Trophoblast cell (in vitro differentiated cells and primary cell): ENCODE data around the gene DBI.

Experiments used
- DNase-seq, 2 donors: peaks; one replicate each; pipeline ENCODE4 v3.0.0-alpha.2; 2016
- H2AFZ ChIP-seq: 2 replicates; pipeline ENCODE4 v1.6.1; 2013; ENCODE audit warnings: low read length, moderate library complexity, mild to moderate bottlenecking; ENCODE audit not compliant: insufficient read depth, poor library complexity
- H2AK5ac ChIP-seq: 2 replicates; pipeline ENCODE4 v1.6.1; 2013; ENCODE audit warnings: mild to moderate bottlenecking, low read length
- H2BK120ac ChIP-seq: 2 replicates; pipeline ENCODE4 v1.6.1; 2013; ENCODE audit warnings: low read length, mild to moderate bottlenecking, moderate library complexity; ENCODE audit not compliant: insufficient read depth, poor library complexity
- H2BK12ac ChIP-seq: 2 replicates; pipeline ENCODE4 v1.6.1; 2013; ENCODE audit warnings: mild to moderate bottlenecking, low read length, moderate library complexity
- H2BK5ac ChIP-seq: 2 replicates; pipeline ENCODE4 v1.6.1; 2013; ENCODE audit warnings: low read length, low read depth, moderate library complexity, mild to moderate bottlenecking; ENCODE audit not compliant: poor library complexity
- H3K14ac ChIP-seq: 2 replicates; pipeline ENCODE4 v1.6.1; 2013; ENCODE audit warnings: mild to moderate bottlenecking, low read length
- H3K18ac ChIP-seq: 2 replicates; pipeline ENCODE4 v1.6.1; 2013; ENCODE audit warnings: mild to moderate bottlenecking, low read length
- H3K23ac ChIP-seq: 2 replicates; pipeline ENCODE4 v1.6.1; 2013; ENCODE audit warnings: low read length
- H3K27ac ChIP-seq: 2 replicates; pipeline ENCODE4 v1.5.1; 2013; ENCODE audit warnings: low read depth, mild to moderate bottlenecking, inconsistent platforms, low read length, moderate library complexity
- H3K27me3 ChIP-seq: 2 replicates; pipeline ENCODE4 v1.6.1; 2013; ENCODE audit warnings: inconsistent platforms, mild to moderate bottlenecking, low read length, moderate library complexity; ENCODE audit not compliant: insufficient read depth
- H3K36me3 ChIP-seq, 2 experiments: 1 replicate in 1 of 2; 2 replicates in 1 of 2; pipeline ENCODE4 v1.6.1; 2013; ENCODE audit warnings: low read length in 2 of 2, mild to moderate bottlenecking in 2 of 2, moderate library complexity in 1 of 2; ENCODE audit not compliant: insufficient read depth in 2 of 2, control insufficient read depth in 1 of 2
- H3K4ac ChIP-seq: 2 replicates; pipeline ENCODE4 v1.6.1; 2013; ENCODE audit warnings: low read depth, mild to moderate bottlenecking, low read length, moderate library complexity
- H3K4me1 ChIP-seq, 2 experiments: 1 replicate in 1 of 2; 2 replicates in 1 of 2; pipeline ENCODE4 v1.6.1; 2013; ENCODE audit warnings: low read length in 2 of 2, mild to moderate bottlenecking in 2 of 2, moderate library complexity in 1 of 2; ENCODE audit not compliant: insufficient read depth in 2 of 2, control insufficient read depth in 1 of 2
- H3K4me2 ChIP-seq: 2 replicates; pipeline ENCODE4 v1.6.1; 2013; ENCODE audit warnings: inconsistent platforms, mild to moderate bottlenecking, low read length, moderate library complexity
- H3K4me3 ChIP-seq: 2 replicates; pipeline ENCODE4 v1.5.1; 2013; ENCODE audit warnings: mild to moderate bottlenecking, low read depth, low read length, inconsistent platforms
- H3K79me1 ChIP-seq: one replicate; pipeline ENCODE4 v1.6.1; 2013; ENCODE audit warnings: low read length
- H3K79me2 ChIP-seq: 2 replicates; pipeline ENCODE4 v1.6.1; 2013; ENCODE audit warnings: low read length, mild to moderate bottlenecking; ENCODE audit not compliant: control insufficient read depth, insufficient read depth, poor library complexity
- H3K9ac ChIP-seq: 2 replicates; pipeline ENCODE4 v1.6.1; 2013; ENCODE audit warnings: mild to moderate bottlenecking, low read length
- H3K9me3 ChIP-seq: 2 replicates; pipeline ENCODE4 v1.6.1; 2013; ENCODE audit warnings: low read depth, mild to moderate bottlenecking, control low read depth, inconsistent platforms, low read length; ENCODE audit not compliant: insufficient read depth
- H4K12ac ChIP-seq: 2 replicates; pipeline ENCODE4 v1.6.1; 2013; ENCODE audit warnings: low read depth, mild to moderate bottlenecking, low read length, moderate library complexity
- H4K8ac ChIP-seq: 2 replicates; pipeline ENCODE4 v1.6.1; 2013; ENCODE audit warnings: low read depth, mild to moderate bottlenecking, low read length, moderate library complexity
- H4K91ac ChIP-seq: one replicate; pipeline ENCODE4 v1.6.1; 2013; ENCODE audit warnings: low read depth, mild to moderate bottlenecking, low read length, moderate library complexity
- WGBS: extraction: QIAGEN DNeasy Blood & Tissue Kit; methylation state at CpG from one replicate; pipeline ENCODE4 v1.1.7; 2013; ENCODE audit warnings: missing lambda C conversion rate; ENCODE audit not compliant: insufficient read length, insufficient coverage; ENCODE audit errors: extremely low coverage; 5-methylcytosine and 5-hydroxymethylcytosine counted together

Gene DBI

DNA sequence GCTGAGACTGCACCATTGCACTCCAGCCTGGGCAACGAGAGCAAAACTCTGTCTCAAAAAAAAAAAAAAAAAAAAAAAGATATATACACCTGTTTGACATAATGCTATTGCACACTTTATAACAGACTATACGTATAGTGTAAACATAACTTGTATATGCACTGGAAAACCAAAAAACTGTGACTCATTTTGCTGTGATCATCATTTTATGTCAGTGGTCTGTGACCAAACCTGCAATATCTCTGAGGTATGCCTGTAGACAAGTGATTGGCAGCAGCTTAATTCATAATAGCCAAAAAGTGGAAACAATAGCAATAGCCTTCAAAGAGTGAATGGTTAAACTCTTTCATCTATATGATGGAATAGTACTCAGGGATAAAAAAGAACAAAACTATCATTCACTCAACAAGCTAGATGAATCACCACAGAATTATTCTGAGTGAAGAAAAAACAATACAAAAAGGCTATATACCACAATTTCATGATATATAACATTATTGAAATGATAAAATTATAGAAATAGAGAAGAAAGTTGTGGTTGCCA lies 6.3 kb upstream of the DBI start:
- H2BK5ac ChIP-seq, result no peak overlapping the region
- H2BK12ac ChIP-seq, result no peak overlapping the region
- H2AK5ac ChIP-seq, result no peak overlapping the region
- no peaks in the 10 kb centered on the region for H3K79me2 ChIP-seq
- H3K27me3 ChIP-seq, result no peaks in the 10 kb centered on the region
- H4K12ac ChIP-seq, result no peak overlapping the region
- no peaks in the 10 kb centered on the region for H3K9me3 ChIP-seq
- WGBS, result no CpG with 5 or more reads among the region's 2 CpGs
- H3K27ac ChIP-seq, result no peak overlapping the region
- H3K36me3 ChIP-seq, result no peaks in the 10 kb centered on the region
- H3K4me3 ChIP-seq, result no peak overlapping the region
- H3K23ac ChIP-seq, result no peak overlapping the region
- no peak overlapping the region for H3K18ac ChIP-seq
- no peak overlapping the region for H4K91ac ChIP-seq
- no peaks in the 10 kb centered on the region for H3K79me1 ChIP-seq
- no peak overlapping the region for H3K14ac ChIP-seq
- H3K4me1 ChIP-seq, result peaks cover under 1 to 2% of the 10 kb centered on the region in 2 experiments
- DNase-seq, result no peak
- no peak overlapping the region for H3K9ac ChIP-seq
- no peak overlapping the region for H3K4me2 ChIP-seq
- no peak overlapping the region for H2BK120ac ChIP-seq
- no peak overlapping the region for H2AFZ ChIP-seq
- no peak overlapping the region for H3K4ac ChIP-seq
- H4K8ac ChIP-seq, result no peak overlapping the region

DNA sequence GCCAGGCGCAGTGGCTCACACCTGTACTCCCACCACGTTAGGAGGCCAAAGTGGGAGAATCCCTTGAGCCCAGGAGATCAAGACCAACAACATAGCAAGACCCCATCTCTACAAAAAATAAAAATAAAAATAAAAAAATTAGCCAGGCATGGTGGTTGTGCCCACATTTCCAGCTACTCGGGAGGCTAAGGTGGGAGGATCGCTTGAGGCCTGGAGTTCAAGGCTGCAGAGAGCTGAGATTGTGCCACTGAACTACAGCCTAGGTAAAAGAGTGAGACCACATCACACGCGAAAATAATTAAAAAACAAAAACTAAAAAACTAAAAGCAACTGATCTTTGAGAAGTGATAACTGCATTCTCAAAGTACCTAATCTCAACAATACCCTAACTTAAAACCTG lies 2.0 kb upstream of the DBI start:
- no CpG with 5 or more reads among the region's 6 CpGs for WGBS
- H3K79me2 ChIP-seq, result peaks cover 15% of the 10 kb centered on the region

DNA sequence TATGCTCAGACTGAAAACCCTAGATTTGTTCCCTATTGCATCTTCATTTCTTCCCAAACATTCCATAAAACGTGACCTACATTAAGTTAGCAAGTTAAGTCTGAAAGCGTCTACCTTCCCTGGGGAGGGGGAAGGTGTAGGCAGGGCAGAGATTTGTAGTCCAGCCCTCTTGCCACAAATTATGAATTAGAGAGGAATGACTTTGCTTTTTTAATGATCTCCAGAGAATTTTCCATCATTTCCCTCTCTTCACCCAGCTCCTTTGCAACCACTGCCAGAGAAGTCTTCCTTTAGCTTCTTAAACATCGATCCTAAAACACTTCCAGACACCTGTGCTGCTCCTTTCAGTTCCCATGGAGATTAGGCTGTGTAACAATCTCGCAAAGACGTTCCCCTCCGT lies 1.3 kb upstream of the DBI start:
- no peak overlapping the region for H2BK12ac ChIP-seq
- no peak overlapping the region for H3K27ac ChIP-seq
- peak overlapping the region; percentile 56 for H3K4me2 ChIP-seq
- no peak overlapping the region for H3K9ac ChIP-seq
- H3K27me3 ChIP-seq, result no peaks in the 10 kb centered on the region
- H4K8ac ChIP-seq, result no peak overlapping the region
- no peak overlapping the region for H2BK5ac ChIP-seq
- H4K12ac ChIP-seq, result no peak overlapping the region
- peaks cover 15% of the 10 kb centered on the region for H3K79me2 ChIP-seq
- H4K91ac ChIP-seq, result no peak overlapping the region
- H2BK120ac ChIP-seq, result no peak overlapping the region
- H3K79me1 ChIP-seq, result peaks cover 16% of the 10 kb centered on the region
- H3K36me3 ChIP-seq, result peaks cover 9 to 14% of the 10 kb centered on the region in 2 experiments
- no peak overlapping the region for H2AFZ ChIP-seq
- H3K4me3 ChIP-seq, result no peak overlapping the region
- H3K14ac ChIP-seq, result no peak overlapping the region
- no peak overlapping the region for H3K18ac ChIP-seq
- peak overlapping the region; percentile 24 for H3K4ac ChIP-seq
- no peak overlapping the region for H3K23ac ChIP-seq
- no CpG with 5 or more reads among the region's 6 CpGs for WGBS
- no peak for DNase-seq
- no peak overlapping the region for H2AK5ac ChIP-seq
- peaks cover 8 to 16% of the 10 kb centered on the region in 2 experiments for H3K4me1 ChIP-seq
- H3K9me3 ChIP-seq, result no peaks in the 10 kb centered on the region

More for the DNA sequence above, 2.0 kb upstream of the DBI start:
- H2AK5ac ChIP-seq, result no peak overlapping the region
- H3K9ac ChIP-seq, result no peak overlapping the region
- H3K14ac ChIP-seq, result no peak overlapping the region
- no peak overlapping the region for H2BK120ac ChIP-seq
- no peak overlapping the region for H3K4me3 ChIP-seq
- no peak for DNase-seq
- H3K27me3 ChIP-seq, result no peaks in the 10 kb centered on the region
- no peak overlapping the region for H3K4ac ChIP-seq
- H3K9me3 ChIP-seq, result no peaks in the 10 kb centered on the region
- H3K4me2 ChIP-seq, result no peak overlapping the region
- H4K91ac ChIP-seq, result no peak overlapping the region
- no peak overlapping the region for H4K12ac ChIP-seq
- no peak overlapping the region for H3K27ac ChIP-seq
- H2BK5ac ChIP-seq, result no peak overlapping the region
- no peak overlapping the region for H2AFZ ChIP-seq
- H3K4me1 ChIP-seq, result peaks cover 8 to 16% of the 10 kb centered on the region in 2 experiments
- no peak overlapping the region for H2BK12ac ChIP-seq
- H3K79me1 ChIP-seq, result peaks cover 16% of the 10 kb centered on the region
- no peak overlapping the region for H3K18ac ChIP-seq
- H4K8ac ChIP-seq, result no peak overlapping the region
- no peak overlapping the region for H3K23ac ChIP-seq
- H3K36me3 ChIP-seq, result peaks cover 7 to 12% of the 10 kb centered on the region in 2 experiments

DNA sequence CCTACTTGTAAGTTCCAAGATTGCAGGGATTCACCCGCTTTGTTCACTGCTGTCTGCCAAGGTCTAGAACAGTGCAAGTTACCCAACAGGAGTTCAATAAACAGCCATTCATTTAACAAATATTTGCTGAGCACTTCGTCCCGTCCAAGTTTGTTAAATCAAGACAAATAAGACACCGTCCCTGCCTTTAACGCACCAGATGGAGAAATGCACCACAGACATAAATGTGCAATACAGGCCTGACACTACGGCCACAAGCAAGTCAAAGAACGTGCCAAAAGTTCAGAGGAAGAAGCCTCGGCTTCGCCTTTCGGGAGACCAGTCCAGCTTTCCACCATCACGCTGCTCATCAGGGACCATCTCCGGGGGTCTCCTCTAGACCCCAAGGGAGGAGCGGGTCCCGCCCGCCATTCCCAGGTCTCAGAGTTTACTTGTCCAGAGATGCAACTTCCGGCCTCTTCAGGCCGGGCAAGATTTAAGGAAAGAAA lies 572 bp upstream of the DBI start:
- Histone ChIP-seq H3K4me1 (peaks cover 8 to 16% of the 10 kb centered on the region in 2 experiments), H3K23ac (no peak overlapping the region), H4K8ac (peak overlapping the region; percentile 75), H4K12ac (peak overlapping the region; percentile 79), H3K79me1 (peaks cover 16% of the 10 kb centered on the region), H2BK12ac (no peak overlapping the region), H2AFZ (peak overlapping the region; percentile 87), H3K4ac (peak overlapping the region; percentile 91), H3K18ac (peak overlapping the region; percentile 74), H3K4me3 (peak overlapping the region; percentile 68), H3K9ac (peak overlapping the region; percentile 64), H4K91ac (peak overlapping the region; percentile 85), H3K36me3 (peaks cover 12 to 22% of the 10 kb centered on the region in 2 experiments), H3K9me3 (no peaks in the 10 kb centered on the region), H3K79me2 (peaks cover 15% of the 10 kb centered on the region), H3K27ac (peak overlapping the region; percentile 24), H3K4me2 (peak overlapping the region; percentile 56), H3K14ac (peak overlapping the region; percentile 21), H2BK120ac (peak overlapping the region; percentile 48), H2AK5ac (no peak overlapping the region), H3K27me3 (no peaks in the 10 kb centered on the region), H2BK5ac (peak overlapping the region; percentile 42)
- no CpG with 5 or more reads among the region's 17 CpGs for WGBS
- DNase-seq, result no peak
